GM21619 (cell line): Measurements from ENCODE around the gene BACH2.
"Not testable (repeated sequence)": the region's sequence is repeated elsewhere in the genome, so short reads cannot be mapped to it uniquely, and the experiment has no call there.

Source experiments
- ATAC-seq: cut with Tn5 transposase; IDR thresholded peaks from one replicate; pipeline ENCODE4 v1.9.1; 2021; ENCODE audit not compliant: unreplicated experiment

The BACH2 gene

DNA sequence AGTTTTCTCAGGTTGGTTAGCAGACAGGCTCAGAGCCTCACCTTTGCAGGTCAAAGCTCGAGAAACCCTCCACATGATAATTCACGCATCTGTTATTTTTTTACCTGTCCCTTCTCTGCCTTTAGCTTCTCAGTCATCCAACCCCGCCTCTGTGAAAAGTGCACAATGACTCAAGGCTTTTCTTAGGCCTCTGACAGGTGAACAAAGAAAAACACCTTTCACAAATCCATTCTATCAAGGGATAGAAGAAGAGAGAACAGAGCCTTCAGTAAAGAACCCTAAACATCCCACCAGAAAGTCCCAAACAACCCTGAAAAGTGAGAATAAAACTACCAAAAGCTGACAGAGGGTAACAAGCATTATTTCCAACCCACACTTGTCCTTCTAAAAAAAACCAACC lies 224.1 kb downstream of the BACH2 start:
- no peak for ATAC-seq

DNA sequence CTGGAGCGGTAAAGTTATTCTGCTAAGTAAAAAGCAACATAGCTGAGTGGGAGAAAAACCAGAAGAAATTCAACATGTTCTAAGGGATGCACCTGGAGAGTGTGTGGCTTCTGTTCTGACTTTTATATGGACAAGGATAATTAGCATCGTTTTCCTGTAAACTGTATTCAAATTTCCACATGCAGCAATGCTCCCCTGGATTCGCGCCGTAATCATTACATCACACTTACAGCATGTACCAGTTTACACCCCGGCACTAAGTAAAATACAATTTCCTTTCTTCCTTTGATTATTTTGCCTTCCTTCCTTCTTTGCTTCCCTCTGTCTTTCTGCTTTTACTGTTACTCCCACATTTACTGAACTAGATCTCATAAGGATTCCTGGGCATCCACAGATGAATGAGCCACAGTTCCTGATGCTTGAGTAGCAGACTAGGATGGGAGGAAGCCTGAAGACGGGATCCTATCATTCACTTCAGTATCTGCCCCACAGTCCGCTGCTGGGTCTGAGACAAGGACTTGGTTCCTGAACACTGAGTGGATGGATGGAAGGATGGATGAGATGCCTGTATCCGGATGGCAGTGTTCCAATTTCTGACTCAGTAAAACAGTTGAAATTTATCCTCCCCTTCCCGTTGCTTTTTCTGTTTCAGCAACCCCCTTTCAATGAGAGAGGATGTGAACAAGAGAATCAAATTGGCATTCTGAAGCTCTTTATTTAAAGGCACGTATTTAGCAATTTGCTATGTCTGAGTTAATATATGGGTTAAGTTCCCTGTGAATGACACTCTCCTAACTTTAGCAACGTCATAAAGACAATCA lies 227.7 kb downstream of the BACH2 start:
- ATAC-seq, result no peak

GRCh38 chr6:90068264-90068663 lies 228.4 kb downstream of the BACH2 start:
- ATAC-seq, result no peak

- ATAC-seq, result no peak
Measured at GRCh38 chr6:90066697-90067096, 229.9 kb downstream of the BACH2 start.

- ATAC-seq, result no peak
Measured at GRCh38 chr6:90065173-90065572, 231.5 kb downstream of the BACH2 start.

DNA sequence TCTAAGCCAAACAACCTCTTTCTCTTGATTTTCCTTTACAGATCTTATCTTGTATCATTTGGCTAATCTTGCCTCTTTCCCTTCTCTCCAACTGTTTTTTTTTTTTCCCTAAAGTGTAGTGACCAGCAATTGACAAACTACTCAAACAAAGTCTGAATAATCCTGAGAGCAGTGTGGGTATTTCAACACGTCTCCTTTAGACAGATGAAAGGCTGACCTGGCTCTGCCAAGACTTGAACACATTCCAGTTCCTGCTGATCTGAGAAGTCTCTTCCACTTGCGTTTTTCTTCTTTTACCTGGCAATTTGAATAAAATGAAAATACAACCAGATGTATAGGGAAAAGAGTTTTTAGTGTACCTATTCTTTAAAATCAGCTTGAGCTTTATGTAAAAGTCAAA lies 234.0 kb downstream of the BACH2 start:
- no peak for ATAC-seq

DNA sequence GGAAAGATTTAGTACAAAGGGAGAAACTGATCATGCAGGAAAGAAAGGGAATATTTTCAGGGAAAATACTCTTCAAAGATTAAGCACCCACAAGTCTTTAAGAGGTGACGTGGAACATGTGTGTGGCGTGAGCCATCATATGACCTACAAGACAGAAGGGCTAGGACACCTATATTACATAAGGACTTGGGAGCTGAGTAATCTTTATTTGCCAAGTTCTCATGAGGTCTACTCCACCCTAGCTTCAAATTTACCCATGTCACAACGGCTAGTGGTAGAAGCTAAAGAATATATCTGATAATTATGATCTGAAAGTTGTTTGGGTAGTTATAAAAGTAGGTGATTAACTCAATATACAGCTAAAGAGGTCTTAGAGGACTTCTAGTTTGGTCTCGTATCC lies 234.6 kb downstream of the BACH2 start:
- ATAC-seq, result no peak

- ATAC-seq, result not testable (repeated sequence)
Measured at GRCh38 chr6:90059178-90059577, 237.5 kb downstream of the BACH2 start.

GRCh38 chr6:90055924-90056323 lies 240.7 kb downstream of the BACH2 start:
- ATAC-seq, result not testable (repeated sequence)

DNA sequence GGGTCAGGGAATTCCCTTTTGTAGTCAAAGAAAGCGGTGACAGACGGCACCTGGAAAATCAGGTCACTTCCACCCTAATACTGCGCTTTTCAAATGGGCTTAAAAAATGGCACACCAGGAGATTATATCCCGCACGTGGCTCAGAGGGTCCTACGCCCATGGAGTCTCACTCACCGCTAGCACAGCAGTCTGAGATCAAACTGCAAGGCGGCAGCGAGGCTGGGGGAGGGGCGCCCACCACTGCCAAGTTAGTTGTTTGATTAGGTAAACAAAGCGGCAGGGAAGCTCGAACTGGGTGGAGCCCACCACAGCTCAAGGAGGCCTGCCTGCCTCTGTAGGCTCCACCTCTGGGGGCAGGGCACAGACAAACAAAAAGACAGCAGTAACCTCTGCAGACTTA lies 242.4 kb downstream of the BACH2 start:
- not testable (repeated sequence) for ATAC-seq

GRCh38 chr6:90053614-90054013 lies 243.0 kb downstream of the BACH2 start:
- no peak for ATAC-seq

DNA sequence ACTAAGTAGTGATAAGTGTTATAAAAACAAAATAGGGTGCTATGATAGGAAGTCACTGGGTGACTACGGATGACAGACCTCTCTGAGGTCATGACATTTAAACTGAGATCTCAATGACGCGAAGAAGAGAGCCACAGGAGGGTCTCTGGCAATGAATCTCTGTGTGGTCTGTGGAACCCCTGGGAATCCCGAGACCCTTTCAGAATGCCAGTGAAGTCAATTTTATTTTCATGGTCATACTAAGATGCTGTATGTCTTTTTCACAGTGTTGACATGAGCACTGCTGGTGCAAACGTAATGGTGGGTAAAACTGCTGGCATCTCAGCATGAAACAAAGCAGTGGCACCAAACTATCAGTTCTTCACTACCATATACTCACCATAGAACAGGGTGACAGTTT lies 247.3 kb downstream of the BACH2 start:
- ATAC-seq, result no peak

DNA sequence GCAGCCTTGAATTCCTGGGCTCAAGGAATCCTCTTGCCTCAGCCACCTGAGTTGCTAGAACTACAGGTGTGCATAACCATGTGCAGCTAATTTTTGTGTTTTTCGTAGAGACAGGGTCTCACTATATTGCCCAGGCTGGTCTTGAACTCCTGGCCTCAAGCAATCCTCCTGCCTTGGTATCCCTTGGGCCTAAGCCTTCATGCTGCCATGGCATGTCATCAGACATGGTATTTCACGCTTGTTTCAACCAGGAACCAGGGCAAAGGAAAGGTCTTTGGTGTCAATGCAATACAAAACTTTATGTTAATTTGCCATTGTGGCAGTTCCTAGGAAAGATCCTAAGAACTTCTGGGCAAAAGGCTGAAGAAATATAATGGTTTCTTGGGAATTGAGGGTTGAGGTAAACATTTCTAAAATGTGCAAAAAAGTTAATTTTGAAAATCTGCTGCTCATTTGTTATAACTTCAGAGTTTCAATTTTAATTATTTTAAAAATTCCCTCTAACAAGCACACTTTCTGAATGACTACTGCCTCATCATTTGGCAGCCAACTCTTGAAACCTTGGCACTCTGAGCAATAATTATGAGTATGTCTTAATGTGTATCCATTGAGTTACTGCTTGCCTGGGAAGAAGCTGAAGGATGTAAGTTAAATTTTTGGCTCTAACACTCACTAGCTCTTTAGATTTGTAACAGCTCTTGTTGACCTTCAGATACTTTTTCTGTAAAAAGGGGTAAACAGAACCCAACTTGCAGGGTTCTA lies 248.3 kb downstream of the BACH2 start:
- no peak for ATAC-seq

GRCh38 chr6:90045535-90045934 lies 251.1 kb downstream of the BACH2 start:
- ATAC-seq, result no peak

- no peak for ATAC-seq
Measured at GRCh38 chr6:90044833-90045381, 251.7 kb downstream of the BACH2 start.

GRCh38 chr6:90044182-90044832 lies 252.3 kb downstream of the BACH2 start:
- ATAC-seq, result no peak

GRCh38 chr6:90040931-90041330 lies 255.7 kb downstream of the BACH2 start:
- ATAC-seq, result no peak

DNA sequence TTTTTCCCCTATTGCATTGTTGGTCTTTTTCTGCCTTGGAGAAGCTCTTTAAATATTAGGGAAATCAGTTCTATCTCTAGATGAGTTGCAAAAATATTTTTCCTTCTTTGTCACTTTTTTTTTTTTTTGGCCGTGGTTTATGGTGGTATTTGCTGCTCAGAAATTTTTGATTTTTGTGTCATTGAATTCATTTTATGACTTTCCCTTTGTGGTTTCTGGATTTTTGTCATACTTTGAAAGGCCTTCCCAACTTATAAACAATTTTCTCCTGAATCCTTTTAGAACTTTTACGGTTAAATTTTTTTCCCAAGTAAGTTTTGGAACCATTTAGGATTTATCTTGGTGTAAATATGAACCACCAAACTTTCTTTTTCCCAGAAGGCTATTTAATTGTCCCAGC lies 256.7 kb downstream of the BACH2 start:
- no peak for ATAC-seq

DNA sequence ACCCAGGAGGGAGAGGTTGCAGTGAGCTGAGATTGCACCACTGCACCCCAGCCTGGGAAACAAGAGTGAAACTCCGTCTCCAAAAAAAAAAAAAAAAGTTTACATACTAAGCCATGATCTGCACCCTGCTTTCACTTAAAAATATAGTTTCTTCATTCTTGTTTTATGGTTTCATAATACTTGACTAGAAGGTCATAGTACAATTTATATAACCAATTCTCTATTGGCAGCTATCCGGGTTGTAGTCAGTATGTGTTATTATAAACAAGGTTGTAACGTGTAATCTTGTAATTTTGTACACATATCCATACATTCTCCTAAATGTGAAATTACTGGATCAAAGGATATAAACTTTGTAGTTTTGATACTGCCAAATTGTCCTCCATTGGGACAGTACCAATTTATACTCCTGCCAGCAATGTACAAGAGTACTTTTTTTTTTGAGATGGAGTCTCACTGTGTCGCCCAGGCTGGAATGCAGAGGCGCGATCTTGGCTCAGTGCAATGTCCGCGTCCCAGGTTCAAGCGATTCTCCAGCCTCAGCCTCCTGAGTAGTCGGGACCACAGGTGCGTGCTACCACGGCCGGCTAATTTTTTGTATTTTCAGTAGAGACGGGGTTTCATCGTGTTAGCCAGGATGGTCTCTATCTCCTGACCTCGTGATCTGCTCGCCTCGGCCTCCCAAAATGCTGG lies 257.5 kb downstream of the BACH2 start:
- no peak for ATAC-seq

DNA sequence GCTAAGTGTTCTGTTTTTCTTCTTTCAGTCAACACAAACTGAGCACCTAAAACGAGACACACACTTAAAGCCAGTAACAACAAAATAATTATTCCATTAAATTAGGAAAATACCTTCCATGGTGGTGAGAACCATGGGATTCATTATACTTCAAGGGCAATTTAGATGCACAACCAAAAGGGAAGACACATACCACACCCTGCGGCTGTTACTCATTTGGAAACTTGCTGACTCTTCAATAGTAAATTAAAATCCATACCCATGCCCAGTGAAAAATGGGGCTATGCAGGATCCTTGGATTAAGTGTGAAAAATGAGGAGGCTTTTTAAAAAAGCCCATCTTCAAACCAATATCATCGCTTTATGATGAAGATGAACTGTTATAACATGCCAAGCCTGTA lies 259.7 kb downstream of the BACH2 start:
- ATAC-seq, result no peak
